Testis (tissue), 3 donors: Measurements from ENCODE around the gene DCDC1. TPM values are rescaled to one million over a fixed set of nuclear protein-coding genes. Genes with fewer than 3 reads are reported as not detected.

Experiments
- DNase-seq: peaks from one replicate; pipeline ENCODE4 v3.0.0-alpha.2; 2019
- H3K27ac ChIP-seq, 2 donors: fragments of 200-600 bp; sonication (generic); one replicate each; pipeline ENCODE4 v1.5.1; 2019
- H3K27me3 ChIP-seq: fragments of 200-600 bp; sonication (generic); one replicate; pipeline ENCODE4 v1.5.1; 2019
- H3K36me3 ChIP-seq: fragments of 200-600 bp; sonication (generic); one replicate; pipeline ENCODE4 v1.5.1; 2017; ENCODE audit warnings: low read depth; ENCODE audit errors: missing control alignments
- H3K4me1 ChIP-seq: fragments of 200-600 bp; sonication (generic); one replicate; pipeline ENCODE4 v1.5.1; 2019
- H3K4me3 ChIP-seq, 2 donors: fragments of 200-600 bp; sonication (generic); one replicate each; pipeline ENCODE4 v1.5.1; 2017 to 2019
- H3K9me3 ChIP-seq: fragments of 200-600 bp; sonication (generic); one replicate; pipeline ENCODE4 v1.5.1; 2017
- CTCF ChIP-seq, 3 experiments: fragments of 450-650 bp in 2 of 3; fragments of 200-600 bp in 1 of 3; sonication (generic) in 1 of 3; IDR thresholded peaks; one replicate each; pipeline ENCODE4 v1.5.1; 2016 to 2019; ENCODE audit warnings: antibody characterized with exemption in 3 of 3, mild to moderate bottlenecking in 2 of 3, moderate library complexity in 1 of 3
- POLR2A ChIP-seq: fragments of 450-650 bp; IDR thresholded peaks from one replicate; pipeline ENCODE4 v1.6.1; 2017; ENCODE audit warnings: antibody characterized with exemption, mild to moderate bottlenecking, moderate library complexity
- WGBS, 2 donors: methylation state at CpG; one replicate each; pipeline ENCODE4 v1.1.5; 2018; 5-methylcytosine and 5-hydroxymethylcytosine counted together
- intact Hi-C: fragments of 100-400 bp; cut with DNase I; formaldehyde crosslinking; loops from one replicate; pipeline ENCODE4 v1.15.1; 2023; ENCODE audit warnings: low total_unique reads
- polyA plus RNA-seq: library from polyadenylated mRNA; stranded (reverse); fragments of 350-450 nt; fragmentation: Illumina TruSeq; extraction: RNeasy Lipid Tissue Mini Kit (QIAGEN cat#74804); gene quantifications from one replicate; pipeline ENCODE4 v1.2.3, GENCODE V29; 2014; ENCODE audit warnings: low read depth, low replicate concordance; ENCODE audit not compliant: insufficient read depth
- total RNA-seq, 2 donors: library from RNA; depleted of rRNA; stranded (reverse); fragments of >200 nt; gene quantifications; one replicate each; pipeline ENCODE4 v1.2.3, GENCODE V29; 2016

DCDC1 gene
- total and polyA plus RNA-seq, 3 donors from 2014 or later = 10.4 to 23.7 (median 12.3) TPM

- H3K27me3 ChIP-seq = no peaks in the 10 kb centered on the region
- no peaks in the 10 kb centered on the region for H3K9me3 ChIP-seq
- no peaks in the 10 kb centered on the region for H3K4me1 ChIP-seq
- H3K36me3 ChIP-seq = no peaks in the 10 kb centered on the region
- TF ChIP-seq CTCF (IDR thresholded peaks at IDR 0.05) (no peak), POLR2A (no peak)
- no peak for DNase-seq
- H3K4me3 ChIP-seq = no peak overlapping the region
- intact Hi-C loops = no loop called here
- no peak overlapping the region for H3K27ac ChIP-seq
- WGBS, 2 donors = 42 to 61% methylated on average over 4 of the region's 4 CpGs
Observed at GRCh38 chr11:30816959-30817880, 552.3 kb downstream of the DCDC1 start.

- no peak for DNase-seq
- H3K4me1 ChIP-seq = no peaks in the 10 kb centered on the region
- WGBS, 2 donors = 81 to 86% methylated on average over 4 of the region's 4 CpGs
- H3K9me3 ChIP-seq = no peaks in the 10 kb centered on the region
- no peaks in the 10 kb centered on the region for H3K36me3 ChIP-seq
- H3K27me3 ChIP-seq = no peaks in the 10 kb centered on the region
- H3K27ac ChIP-seq = no peak overlapping the region
- no peak for TF ChIP-seq POLR2A
- TF ChIP-seq CTCF (IDR thresholded peaks at IDR 0.05) = no peak
- intact Hi-C loops = no loop called here
- H3K4me3 ChIP-seq = no peak overlapping the region
Observed at GRCh38 chr11:30815619-30816018, 553.9 kb downstream of the DCDC1 start.

- 91 to 98% methylated on average over 1 of the region's 1 CpG for WGBS, 2 donors
- intact Hi-C loops = no loop called here
- Histone ChIP-seq H3K36me3 (no peaks in the 10 kb centered on the region), H3K4me1 (no peaks in the 10 kb centered on the region), H3K27me3 (no peaks in the 10 kb centered on the region), H3K9me3 (no peaks in the 10 kb centered on the region), H3K4me3 (no peak overlapping the region), H3K27ac (no peak overlapping the region)
- TF ChIP-seq POLR2A = no peak
- TF ChIP-seq CTCF (IDR thresholded peaks at IDR 0.05) = no peak
- DNase-seq = no peak
Observed at GRCh38 chr11:30814737-30815136, 554.8 kb downstream of the DCDC1 start.

Other genes with a start within 250 kb of the DCDC1 start
- 10 to 100 TPM; 18.5 to 27.2 TPM for gene DNAJC24, start 121 bp upstream of the DCDC1 start, total RNA-seq
- 28.2 TPM for gene DNAJC24, start 121 bp upstream of the DCDC1 start, polyA plus RNA-seq
- gene IMMP1L, start 139.9 kb upstream of the DCDC1 start, total RNA-seq = 10 to 100 TPM; 40.1 to 48.2 TPM
- 37.6 TPM for gene IMMP1L, start 139.9 kb upstream of the DCDC1 start, polyA plus RNA-seq
- 10 to 100 TPM; 29.1 to 29.7 TPM for gene ELP4, start 140.0 kb upstream of the DCDC1 start, total RNA-seq
- 28.0 TPM for gene ELP4, start 140.0 kb upstream of the DCDC1 start, polyA plus RNA-seq